NCI-H446 treated with DMSO at 0.1 percent for 48 hours (cell line): ENCODE results near the gene GPR142.

Source experiments
- DNase-seq: peaks from one replicate; lab custom pipeline; 2025; lab: John Stamatoyannopoulos, UW

GPR142 gene

GRCh38 chr17:74367206-74367605, at the start of gene GPR142:
Gene GPR142, plus strand, starts transcription at chr17:74367506. Its CDS starts 2,035 bp downstream, at chr17:74369541.
- no peak for DNase-seq

- no peak for DNase-seq
Observed at GRCh38 chr17:74318391-74318790, 48.9 kb upstream of the GPR142 start.

DNA sequence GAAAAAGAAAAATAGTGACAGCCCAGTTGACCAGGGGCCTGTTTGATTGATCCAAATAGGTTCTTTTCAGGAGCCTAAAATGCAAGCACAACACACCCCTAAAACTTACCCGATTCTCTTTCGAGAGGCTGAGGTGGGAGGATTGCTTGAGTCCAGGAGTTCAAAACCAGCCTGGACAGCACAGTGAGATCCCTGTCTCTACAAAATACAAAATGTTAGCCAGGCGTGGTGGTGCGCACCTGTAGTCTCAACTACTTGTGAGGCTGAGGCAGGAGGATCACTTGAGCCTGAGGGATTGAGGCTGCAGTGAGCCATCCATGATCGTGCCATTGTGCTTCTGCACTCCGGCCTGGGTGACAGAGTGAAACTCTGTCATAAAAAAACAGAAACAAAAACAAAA, 42.8 kb upstream of the GPR142 start:
- DNase-seq, result no peak

GRCh38 chr17:74325376-74325742, 41.9 kb upstream of the GPR142 start:
- DNase-seq, result no peak

- no peak for DNase-seq
Observed at GRCh38 chr17:74325743-74326379, 41.4 kb upstream of the GPR142 start, which contains the start of gene KIF19. Gene KIF19, plus strand, starts transcription at chr17:74326226. Its CDS starts 124 bp downstream, at chr17:74326350.

GRCh38 chr17:74326506-74326905, 40.8 kb upstream of the GPR142 start:
- no peak for DNase-seq

DNA sequence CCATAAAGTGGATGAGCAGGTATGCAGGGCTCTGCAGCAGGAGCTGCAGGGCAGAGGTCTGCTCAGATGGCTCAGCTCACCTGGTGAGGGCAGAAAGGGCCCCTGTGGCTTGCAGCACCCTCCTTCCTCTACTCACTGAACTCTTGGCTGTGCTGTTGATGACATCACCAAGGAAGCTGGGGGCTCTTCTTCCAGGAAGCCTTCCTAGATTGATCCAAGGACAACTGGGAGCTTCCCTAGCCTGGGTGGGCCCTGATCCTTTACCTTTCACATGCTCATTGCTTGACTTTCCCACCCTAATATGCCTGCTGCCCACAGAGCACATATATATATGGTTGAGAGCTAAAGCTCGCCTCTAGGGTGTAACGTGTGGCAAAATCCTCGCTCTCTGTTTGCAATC, 38.8 kb upstream of the GPR142 start:
- DNase-seq, result no peak

GRCh38 chr17:74329378-74329777, 37.9 kb upstream of the GPR142 start:
- DNase-seq, result no peak

- DNase-seq, result no peak
Observed at GRCh38 chr17:74330446-74330845, 36.9 kb upstream of the GPR142 start.

GRCh38 chr17:74332017-74332650, 35.2 kb upstream of the GPR142 start:
- no peak for DNase-seq

DNA sequence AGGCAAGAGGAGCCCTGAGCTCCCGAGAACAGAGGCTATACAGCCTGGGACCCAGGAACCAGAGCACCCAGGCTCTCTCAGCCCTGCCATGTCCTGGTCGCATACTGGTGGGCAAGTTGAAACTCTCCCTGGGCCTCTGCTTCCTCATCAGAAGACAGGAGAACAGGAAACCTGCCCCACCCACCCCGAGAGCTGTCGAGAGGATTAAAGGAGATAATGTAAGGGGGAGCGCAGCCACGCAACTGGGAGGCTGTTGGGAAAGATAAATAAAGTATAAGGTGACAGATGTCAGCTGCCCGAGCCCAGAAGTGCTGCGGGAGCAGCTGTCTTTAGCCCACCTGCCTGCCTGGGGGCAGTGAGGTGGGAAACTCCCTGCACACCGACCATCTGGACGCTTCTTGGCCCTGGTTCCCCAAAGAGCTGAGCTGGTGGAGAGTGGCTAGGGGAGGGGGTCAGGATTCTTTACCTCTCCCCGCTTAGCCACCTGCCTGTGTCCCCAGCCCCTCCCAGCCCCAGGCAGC, 34.5 kb upstream of the GPR142 start:
- DNase-seq, result no peak

GRCh38 chr17:74334393-74335039, 32.8 kb upstream of the GPR142 start:
- DNase-seq, result no peak

DNA sequence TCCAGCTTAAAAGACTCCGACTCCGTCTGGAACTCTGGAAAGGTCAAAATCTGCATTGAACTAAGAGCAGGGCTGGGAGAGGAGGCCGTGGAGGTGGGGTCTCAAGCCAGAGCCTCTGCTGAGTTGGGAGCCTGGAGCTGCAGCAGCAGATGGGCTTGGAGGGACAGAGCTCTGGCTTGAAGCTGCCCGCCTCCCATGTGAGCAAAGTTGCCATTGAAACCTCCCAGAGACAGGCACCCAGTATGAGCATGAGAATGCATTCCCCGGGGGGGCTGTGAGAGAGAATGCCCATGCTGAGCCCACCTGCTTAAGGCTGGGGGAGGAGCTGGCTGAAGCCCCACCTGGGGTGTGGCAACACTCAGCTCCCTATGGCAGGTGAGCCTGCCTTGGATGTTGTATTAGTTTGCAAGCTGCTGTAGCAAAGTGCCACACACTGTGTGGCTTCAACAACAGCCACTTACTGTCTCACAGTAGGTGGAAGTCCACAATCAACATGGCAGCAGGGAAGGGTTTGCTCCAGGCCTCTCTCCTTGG, 31.7 kb upstream of the GPR142 start:
- no peak for DNase-seq

DNA sequence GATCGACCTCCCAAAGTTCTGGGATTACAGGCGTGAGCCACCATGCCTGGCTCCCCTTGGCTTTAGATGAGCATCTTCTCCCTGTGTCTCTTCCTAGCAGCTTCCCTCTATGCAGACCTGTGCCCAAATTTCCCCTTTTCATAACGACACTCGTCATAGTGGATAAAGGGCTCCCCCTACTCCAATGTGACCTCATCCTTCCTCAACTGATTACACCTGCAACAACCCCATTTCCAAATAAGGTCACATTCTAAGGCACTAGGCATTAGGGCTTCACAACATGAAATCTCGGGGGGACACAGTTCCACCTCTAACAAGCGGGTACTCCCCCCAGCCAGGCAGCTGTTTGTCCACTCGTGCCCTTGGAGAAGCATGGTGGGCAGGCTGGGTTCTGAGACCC, 31.0 kb upstream of the GPR142 start:
- no peak for DNase-seq

DNA sequence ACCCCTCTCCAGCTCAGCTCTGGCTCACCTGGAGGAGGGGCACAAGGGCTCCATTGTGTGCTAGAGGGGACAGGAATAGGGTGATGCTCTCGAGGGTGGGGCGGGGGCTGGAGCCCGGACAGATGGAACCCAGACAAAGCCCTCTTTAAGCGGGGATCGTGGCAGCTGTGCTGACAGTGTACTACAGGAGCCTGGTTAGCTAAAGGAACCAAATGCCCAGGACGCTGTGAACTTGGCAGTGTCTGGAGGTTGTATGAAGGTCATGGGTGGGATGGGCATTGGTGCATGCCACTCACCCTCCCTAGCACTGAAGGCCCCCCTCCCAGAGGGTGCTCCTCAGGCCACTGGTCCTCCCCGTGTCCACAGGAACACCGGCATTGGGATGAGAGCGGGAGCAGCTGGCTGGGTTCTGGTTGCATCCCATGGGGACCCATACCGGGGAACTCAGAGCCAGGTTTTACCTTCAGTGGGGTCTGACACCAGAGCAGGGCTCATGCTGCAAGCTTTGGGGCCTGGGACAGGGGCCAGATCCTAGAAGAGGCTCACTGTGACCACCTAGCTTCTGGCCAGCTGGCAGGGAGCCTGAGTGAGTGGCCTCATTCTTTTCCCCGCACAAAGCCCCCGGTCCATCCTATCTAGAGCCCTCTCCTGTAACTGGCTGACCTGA, 29.3 kb upstream of the GPR142 start:
- no peak for DNase-seq

GRCh38 chr17:74339537-74340195, 27.6 kb upstream of the GPR142 start:
- DNase-seq, result no peak

- DNase-seq, result no peak
Observed at GRCh38 chr17:74340470-74341023, 26.8 kb upstream of the GPR142 start.

DNA sequence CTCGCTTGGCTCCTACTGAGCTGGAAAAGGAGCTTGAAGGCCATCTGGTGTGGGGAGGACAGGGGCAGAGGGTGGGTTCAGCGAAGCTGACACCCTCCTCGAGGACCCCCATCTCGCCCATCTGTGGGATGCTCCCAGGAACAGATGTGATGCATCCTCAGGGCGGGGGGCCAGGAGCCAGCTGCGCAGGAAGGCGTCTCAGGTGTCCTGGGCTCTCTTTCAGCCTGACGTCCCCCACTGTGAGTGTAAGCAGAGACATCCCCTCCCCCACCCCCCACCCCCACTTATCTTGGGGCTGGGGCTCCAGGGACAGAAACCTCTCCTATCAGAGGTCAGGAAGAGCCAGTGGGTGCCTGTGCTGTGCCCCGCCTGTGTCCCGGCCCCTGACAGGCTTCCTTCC, 25.1 kb upstream of the GPR142 start:
- no peak for DNase-seq

- no peak for DNase-seq
Observed at GRCh38 chr17:74343121-74343520, 24.2 kb upstream of the GPR142 start.

GRCh38 chr17:74343526-74344284, 23.6 kb upstream of the GPR142 start:
- DNase-seq, result no peak

GRCh38 chr17:74344658-74345057, 22.6 kb upstream of the GPR142 start:
- no peak for DNase-seq
